ENCODE results near the gene DNAH10. TPM values are rescaled to one million over a fixed set of nuclear protein-coding genes. Genes with fewer than 3 reads are reported as not detected.
A peak's percentile ranks its signal among the peaks of the same experiment; 100 is the strongest.

Gene DNAH10
- total and polyA plus RNA-seq, 10 of the 15 experiments (the other 5 are each of a cell fraction or from before 2014, with no cell fraction given): 0.01 to 0.32 (median 0.06) TPM

GRCh38 chr12:123721245-123721644 lies 40.9 kb upstream of the DNAH10 start:
- SMC1A ChIA-PET (ENCODE audit: uncharacterized antibody, unreplicated experiment): interaction anchor here (1.6 kb wide), 1 partner anchor 98 kb away, joined by 3 read pairs; no protein-coding TSS in a partner anchor
- H3K36me3 ChIP-seq (ENCODE audit: control insufficient read depth in 2 of 2, insufficient read depth in 2 of 2, low read length in 1 of 2): peaks cover 2 to 5% of the 10 kb centered on the region in 2 experiments; a peak in 3 of 4 replicates

More at GRCh38 chr12:123721245-123721644, 40.9 kb upstream of the DNAH10 start:
- ChIA-PET CTCF (interaction anchor here (0.6 kb wide), 1 partner anchor 23 kb away, joined by 3 read pairs; no protein-coding TSS in a partner anchor), RAD21 (ENCODE audit: unreplicated experiment) (no interaction called here), POLR2A (interaction anchor here (0.6 to 1.1 kb wide), 2 partner anchors 9 to 119 kb away, joined by 3 to 4 read pairs; partner anchors contain the start of gene DDX55)
- Histone ChIP-seq H3K4me1 (ENCODE audit: control insufficient read depth, insufficient read depth, low read length) (peaks cover 6% of the 10 kb centered on the region; the same call in 1 of the 2 replicates), H3K9ac (ENCODE audit: control insufficient read depth, insufficient read depth, low read length) (no peak overlapping the region), H4K20me1 (ENCODE audit: control insufficient read depth, insufficient read depth) (no peaks in the 10 kb centered on the region), H3K4me3 (no peak overlapping the region), H2AFZ (ENCODE audit: control insufficient read depth, low read depth, low read length) (no peak overlapping the region), H3K79me2 (ENCODE audit: control insufficient read depth, insufficient read depth, low read length) (no peaks in the 10 kb centered on the region; the same call in 1 of the 2 replicates), H3K27me3 (replicated peaks in 1 of 2; ENCODE audit: control insufficient read depth in 2 of 2, insufficient read depth in 2 of 2, low read length in 1 of 2) (no peaks in the 10 kb centered on the region), H3K9me3 (replicated peaks; ENCODE audit: control insufficient read depth, insufficient read depth, low read length) (no peaks in the 10 kb centered on the region), H3K27ac (ENCODE audit: control insufficient read depth, insufficient read depth) (no peak overlapping the region), H3K4me2 (ENCODE audit: control insufficient read depth, insufficient read depth) (no peak overlapping the region)
- DNase-seq (ENCODE audit: low read depth, low spot score) (no peak), FAIRE-seq (no peak), ATAC-seq (peak; percentile 28; the same call in 2 of the 3 replicates)
- BruUV-seq (replicated peaks): no TSS peak
- TF ChIP-seq NR2C1 (IDR thresholded peaks at IDR 0.05) (0 out of 2 replicates have a peak, but pooled peaks have one; percentile 33), ETV6 (conservative IDR thresholded peaks at IDR 0.05 in 1 of 2, IDR thresholded peaks at IDR 0.05 in 1 of 2; ENCODE audit: borderline replicate concordance in 1 of 2, low read depth in 1 of 2) (no peak), FOXK2 (IDR thresholded peaks at IDR 0.05) (no peak), EZH2 (IDR thresholded peaks at IDR 0.05; ENCODE audit: borderline replicate concordance, control insufficient read depth, low read depth, low read length) (no peak), NR2F1 (conservative IDR thresholded peaks at IDR 0.05) (peak; percentile 80), ATF3 (IDR thresholded peaks at IDR 0.05; ENCODE audit: borderline replicate concordance, extremely low read depth, low read depth, low read length) (no peak), KDM1A (IDR thresholded peaks at IDR 0.05; ENCODE audit: borderline replicate concordance) (no peak), POLR2AphosphoS5 (IDR thresholded peaks at IDR 0.05; ENCODE audit: low read length) (no peak), ELK1 (IDR thresholded peaks at IDR 0.05; ENCODE audit: low read depth, low read length) (no peak), MYC (IDR thresholded peaks at IDR 0.05; ENCODE audit: insufficient read depth, insufficient read length, insufficient replicate concordance, low read length, severe bottlenecking) (no peak)
- TF ChIP-seq, protein P1, sequence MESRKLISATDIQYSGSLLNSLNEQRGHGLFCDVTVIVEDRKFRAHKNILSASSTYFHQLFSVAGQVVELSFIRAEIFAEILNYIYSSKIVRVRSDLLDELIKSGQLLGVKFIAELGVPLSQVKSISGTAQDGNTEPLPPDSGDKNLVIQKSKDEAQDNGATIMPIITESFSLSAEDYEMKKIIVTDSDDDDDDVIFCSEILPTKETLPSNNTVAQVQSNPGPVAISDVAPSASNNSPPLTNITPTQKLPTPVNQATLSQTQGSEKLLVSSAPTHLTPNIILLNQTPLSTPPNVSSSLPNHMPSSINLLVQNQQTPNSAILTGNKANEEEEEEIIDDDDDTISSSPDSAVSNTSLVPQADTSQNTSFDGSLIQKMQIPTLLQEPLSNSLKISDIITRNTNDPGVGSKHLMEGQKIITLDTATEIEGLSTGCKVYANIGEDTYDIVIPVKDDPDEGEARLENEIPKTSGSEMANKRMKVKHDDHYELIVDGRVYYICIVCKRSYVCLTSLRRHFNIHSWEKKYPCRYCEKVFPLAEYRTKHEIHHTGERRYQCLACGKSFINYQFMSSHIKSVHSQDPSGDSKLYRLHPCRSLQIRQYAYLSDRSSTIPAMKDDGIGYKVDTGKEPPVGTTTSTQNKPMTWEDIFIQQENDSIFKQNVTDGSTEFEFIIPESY (IDR thresholded peaks at IDR 0.05): no peak
- intact Hi-C loops (cut with micrococcal nuclease; ENCODE audit: unreplicated experiment): no loop called here
- in situ Hi-C loops (cut with MboI): no loop called here
- 90% methylated on average over 2 of the region's 2 CpGs for WGBS (ENCODE audit: insufficient coverage, insufficient replicate concordance, low lambda C conversion rate, missing lambda C conversion rate)
